ENCODE measurements around the gene RPS6KB2. TPM values are rescaled to one million over a fixed set of nuclear protein-coding genes. Genes with fewer than 3 reads are reported as not detected.

Gene RPS6KB2
- total RNA-seq, 1 donor from 2014 or later = 49.5 TPM

DNA sequence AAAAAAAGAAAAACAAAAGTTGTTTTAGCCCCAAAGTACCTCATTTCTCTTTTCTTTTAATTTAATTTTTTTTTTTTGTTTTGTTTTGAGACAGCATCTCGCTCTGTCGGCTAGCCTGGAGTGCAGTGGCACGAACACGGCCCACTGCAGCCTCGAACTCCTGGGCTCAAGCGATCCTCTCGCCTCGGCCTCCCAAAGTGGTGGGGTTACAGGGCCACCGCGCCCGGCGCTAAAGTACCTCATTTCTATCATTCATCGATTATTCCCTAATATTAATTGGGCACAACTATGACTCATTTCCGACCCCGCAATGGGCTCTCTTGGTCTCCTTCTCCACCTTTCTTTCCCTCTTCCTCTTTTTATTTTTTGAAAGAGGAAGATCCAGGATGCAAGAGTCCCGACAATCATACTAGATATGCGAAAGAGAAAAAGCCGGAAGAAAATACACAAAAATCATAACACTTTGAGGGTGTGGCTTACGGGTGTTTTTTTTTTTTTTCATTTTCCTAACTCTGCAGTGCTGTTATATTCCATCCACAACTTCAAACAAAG is 54.1 kb downstream of the RPS6KB2 start:
- TF ChIP-seq, protein P1, sequence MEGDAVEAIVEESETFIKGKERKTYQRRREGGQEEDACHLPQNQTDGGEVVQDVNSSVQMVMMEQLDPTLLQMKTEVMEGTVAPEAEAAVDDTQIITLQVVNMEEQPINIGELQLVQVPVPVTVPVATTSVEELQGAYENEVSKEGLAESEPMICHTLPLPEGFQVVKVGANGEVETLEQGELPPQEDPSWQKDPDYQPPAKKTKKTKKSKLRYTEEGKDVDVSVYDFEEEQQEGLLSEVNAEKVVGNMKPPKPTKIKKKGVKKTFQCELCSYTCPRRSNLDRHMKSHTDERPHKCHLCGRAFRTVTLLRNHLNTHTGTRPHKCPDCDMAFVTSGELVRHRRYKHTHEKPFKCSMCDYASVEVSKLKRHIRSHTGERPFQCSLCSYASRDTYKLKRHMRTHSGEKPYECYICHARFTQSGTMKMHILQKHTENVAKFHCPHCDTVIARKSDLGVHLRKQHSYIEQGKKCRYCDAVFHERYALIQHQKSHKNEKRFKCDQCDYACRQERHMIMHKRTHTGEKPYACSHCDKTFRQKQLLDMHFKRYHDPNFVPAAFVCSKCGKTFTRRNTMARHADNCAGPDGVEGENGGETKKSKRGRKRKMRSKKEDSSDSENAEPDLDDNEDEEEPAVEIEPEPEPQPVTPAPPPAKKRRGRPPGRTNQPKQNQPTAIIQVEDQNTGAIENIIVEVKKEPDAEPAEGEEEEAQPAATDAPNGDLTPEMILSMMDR (IDR thresholded peaks at IDR 0.05) = no peak
- no peak for DNase-seq (ENCODE audit: extremely low spot score, unreplicated experiment)
- H3K27me3 Mint-ChIP-seq (ENCODE audit: unreplicated experiment) = peaks cover under 1% of the 10 kb centered on the region
- H3K4me1 Mint-ChIP-seq (ENCODE audit: unreplicated experiment) = peaks cover 35% of the 10 kb centered on the region
- H3K9me3 Mint-ChIP-seq (ENCODE audit: unreplicated experiment) = no peaks in the 10 kb centered on the region
- peak overlapping the region; percentile 90 for H3K4me3 Mint-ChIP-seq (ENCODE audit: unreplicated experiment)
- peak overlapping the region; percentile 99 for H3K27ac Mint-ChIP-seq (ENCODE audit: unreplicated experiment)
- no peaks in the 10 kb centered on the region for H3K36me3 Mint-ChIP-seq (ENCODE audit: unreplicated experiment)

DNA sequence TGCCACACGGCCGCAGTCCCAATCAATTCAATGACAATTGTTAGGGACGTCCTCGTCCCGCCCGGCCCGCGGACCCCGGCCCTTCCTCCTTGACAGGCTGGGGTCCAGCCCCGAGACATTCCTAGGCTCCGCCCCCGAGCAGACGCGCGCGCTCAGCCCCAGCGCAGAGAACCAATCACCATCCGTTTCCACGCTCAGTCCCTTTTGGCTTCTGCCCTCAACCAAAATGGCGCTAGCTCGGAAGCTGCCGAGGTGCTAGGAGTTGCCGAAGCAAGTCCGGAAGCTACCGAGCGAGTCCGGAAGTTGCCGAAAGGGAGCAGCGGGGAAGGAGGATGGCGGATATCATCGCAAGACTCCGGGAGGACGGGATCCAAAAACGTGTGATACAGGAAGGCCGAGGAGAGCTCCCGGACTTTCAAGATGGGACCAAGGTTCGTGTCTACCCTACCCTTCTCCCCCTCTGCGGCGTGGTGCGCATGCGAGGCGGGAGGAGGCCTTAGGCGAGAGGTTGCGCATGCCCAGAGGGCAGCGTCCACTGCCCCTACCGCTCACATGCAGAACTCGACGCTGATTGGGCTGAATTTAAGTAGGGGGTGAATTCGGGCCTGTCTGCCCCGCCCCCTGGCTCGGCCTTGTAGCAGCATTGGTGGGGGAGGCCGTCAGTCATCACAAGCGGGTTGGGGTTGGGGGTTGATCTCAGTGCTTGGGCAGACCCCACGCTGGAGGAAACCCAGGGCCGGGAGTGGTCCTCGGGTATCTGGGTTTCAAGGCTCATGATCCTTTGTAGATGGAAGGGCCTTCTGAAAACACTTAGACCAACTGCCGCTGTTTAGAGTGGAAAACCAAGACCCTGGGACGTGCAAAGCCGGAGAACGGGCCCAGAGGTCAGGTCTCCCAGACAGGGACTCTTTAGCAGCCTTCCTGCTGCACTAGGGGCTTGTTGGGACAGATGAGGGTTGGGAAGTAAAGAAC is 54.8 kb downstream of the RPS6KB2 start, which contains the start of gene AIP:
AIP (plus strand) TSS at position 200 of the 972 bp plus-strand sequence; CDS start at position 333, 133 bp downstream.
- TF ChIP-seq, protein P1 (IDR thresholded peaks at IDR 0.05) = peak; percentile 10
- Mint-ChIP-seq H3K36me3 (ENCODE audit: unreplicated experiment) (no peaks in the 10 kb centered on the region), H3K4me3 (ENCODE audit: unreplicated experiment) (peak within 1 kb of the TSS; percentile 90), H3K9me3 (ENCODE audit: unreplicated experiment) (no peaks in the 10 kb centered on the region), H3K4me1 (ENCODE audit: unreplicated experiment) (peaks cover 37% of the 10 kb centered on the region), H3K27ac (ENCODE audit: unreplicated experiment) (peak within 1 kb of the TSS; percentile 99), H3K27me3 (ENCODE audit: unreplicated experiment) (no peaks in the 10 kb centered on the region)
- DNase-seq (ENCODE audit: extremely low spot score, unreplicated experiment) = peak; percentile 99

DNA sequence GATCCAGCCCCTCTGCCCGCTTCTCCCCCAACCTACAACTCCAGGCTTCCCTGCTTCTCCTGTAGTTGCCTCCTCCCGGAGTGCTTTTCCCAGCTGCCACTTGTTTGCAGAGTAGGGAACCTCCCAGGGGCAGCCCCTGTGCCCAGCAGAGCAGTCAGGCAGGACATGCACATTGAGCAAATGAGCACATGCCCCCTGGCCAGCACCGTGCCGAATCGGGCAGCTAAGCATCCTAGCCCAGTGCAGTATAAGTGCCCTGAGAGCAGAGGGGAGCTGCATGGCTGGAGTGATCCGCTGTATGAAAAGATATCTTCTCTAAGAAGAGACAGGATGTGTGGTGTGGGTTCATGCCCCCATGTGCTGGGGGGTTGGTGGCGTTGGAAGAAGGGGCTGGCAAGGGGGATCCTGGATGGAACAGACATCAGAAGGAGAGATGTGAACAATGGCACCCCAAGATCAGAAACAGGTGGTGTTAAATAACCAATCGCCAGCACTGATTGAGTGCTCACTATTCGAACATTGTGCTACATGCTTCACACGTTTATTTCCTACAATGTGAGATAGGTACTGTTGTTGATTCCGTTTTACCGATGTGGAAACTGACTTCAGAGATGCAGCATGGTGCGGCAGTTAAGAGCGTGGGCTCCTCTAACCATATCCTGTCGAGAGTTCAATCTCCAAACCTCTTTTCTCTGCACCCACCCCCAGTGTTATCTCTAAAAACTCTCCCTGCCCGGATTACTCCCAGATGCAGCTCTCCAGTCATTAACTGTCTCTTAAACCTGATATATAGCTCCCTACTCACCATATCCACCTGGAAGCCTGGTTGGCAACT is 55.8 kb downstream of the RPS6KB2 start:
- no peaks in the 10 kb centered on the region for H3K27me3 Mint-ChIP-seq (ENCODE audit: unreplicated experiment)
- H3K27ac Mint-ChIP-seq (ENCODE audit: unreplicated experiment) = peak overlapping the region; percentile 38
- peak overlapping the region; percentile 90 for H3K4me3 Mint-ChIP-seq (ENCODE audit: unreplicated experiment)
- H3K4me1 Mint-ChIP-seq (ENCODE audit: unreplicated experiment) = peaks cover 37% of the 10 kb centered on the region
- no peaks in the 10 kb centered on the region for H3K9me3 Mint-ChIP-seq (ENCODE audit: unreplicated experiment)
- TF ChIP-seq, protein P1 (IDR thresholded peaks at IDR 0.05) = no peak
- H3K36me3 Mint-ChIP-seq (ENCODE audit: unreplicated experiment) = peaks cover 3% of the 10 kb centered on the region
- no peak for DNase-seq (ENCODE audit: extremely low spot score, unreplicated experiment)

DNA sequence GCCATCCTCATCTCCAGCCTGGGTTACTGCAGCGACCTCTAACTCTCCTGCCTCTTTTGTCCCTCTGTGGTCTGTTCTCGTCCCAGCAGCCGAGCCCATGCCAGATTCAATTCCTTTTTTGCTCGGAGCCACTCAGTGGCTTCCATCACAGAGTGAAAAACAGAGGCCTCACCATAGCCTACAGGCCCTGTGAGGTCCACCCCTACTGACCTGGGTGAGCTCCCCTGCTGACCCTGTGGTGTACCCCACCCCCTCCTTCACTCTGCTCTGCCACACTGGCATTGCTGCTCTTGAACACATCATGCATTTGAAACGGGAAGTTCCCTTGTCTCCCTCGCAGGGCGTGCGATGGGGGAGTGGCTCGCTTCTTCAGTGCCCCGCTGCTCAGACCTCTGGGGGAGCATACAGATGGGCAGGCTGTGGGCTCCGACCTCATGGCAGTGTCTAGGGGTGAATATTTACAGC is 56.6 kb downstream of the RPS6KB2 start:
- peaks cover 37% of the 10 kb centered on the region for H3K4me1 Mint-ChIP-seq (ENCODE audit: unreplicated experiment)
- TF ChIP-seq, protein P1 (IDR thresholded peaks at IDR 0.05) = no peak
- peak overlapping the region; percentile 12 for H3K27ac Mint-ChIP-seq (ENCODE audit: unreplicated experiment)
- H3K27me3 Mint-ChIP-seq (ENCODE audit: unreplicated experiment) = no peaks in the 10 kb centered on the region
- H3K36me3 Mint-ChIP-seq (ENCODE audit: unreplicated experiment) = peaks cover 7% of the 10 kb centered on the region
- no peaks in the 10 kb centered on the region for H3K9me3 Mint-ChIP-seq (ENCODE audit: unreplicated experiment)
- H3K4me3 Mint-ChIP-seq (ENCODE audit: unreplicated experiment) = no peak overlapping the region
- DNase-seq (ENCODE audit: extremely low spot score, unreplicated experiment) = no peak

Other genes starting within 250 kb of the RPS6KB2 start
- 41.5 and 45.0 TPM in 2 replicates for gene GRK2, start 162.0 kb upstream of the RPS6KB2 start, total RNA-seq
- 54.3 and 56.2 TPM in 2 replicates for gene ANKRD13D, start 139.2 kb upstream of the RPS6KB2 start, total RNA-seq
- gene SSH3, start 125.0 kb upstream of the RPS6KB2 start, total RNA-seq = 28.5 and 28.6 TPM in 2 replicates
- 53.2 and 64.0 TPM in 2 replicates for gene POLD4, start 74.9 kb upstream of the RPS6KB2 start, total RNA-seq
- gene CLCF1, start 54.9 kb upstream of the RPS6KB2 start, total RNA-seq = 7.2 and 7.8 TPM in 2 replicates
- gene RAD9A, start 36.5 kb upstream of the RPS6KB2 start, total RNA-seq = 18.5 TPM in 2 replicates
- 132 and 140 TPM in 2 replicates for gene PPP1CA, start 26.6 kb upstream of the RPS6KB2 start, total RNA-seq
- not detected in 2 replicates for gene TBC1D10C, start 24.4 kb upstream of the RPS6KB2 start, total RNA-seq
- 0.24 and 0.27 TPM in 2 replicates for gene CARNS1, start 12.8 kb upstream of the RPS6KB2 start, total RNA-seq
- gene PTPRCAP, start 9.2 kb downstream of the RPS6KB2 start, total RNA-seq = 0.89 and 1.2 TPM in 2 replicates
- 114 and 116 TPM in 2 replicates for gene CORO1B, start 15.0 kb downstream of the RPS6KB2 start, total RNA-seq
- gene GPR152, start 24.2 kb downstream of the RPS6KB2 start, total RNA-seq = not detected in 2 replicates
- gene CABP4, start 26.9 kb downstream of the RPS6KB2 start, total RNA-seq = 0.35 TPM in 1 of 2 replicates, not detected in the other
- 51.4 and 54.5 TPM in 2 replicates for gene TMEM134, start 40.8 kb downstream of the RPS6KB2 start, total RNA-seq
- 76.5 and 79.9 TPM in 2 replicates for gene AIP, start 54.5 kb downstream of the RPS6KB2 start, total RNA-seq
- gene PITPNM1, start 76.9 kb downstream of the RPS6KB2 start, total RNA-seq = 46.7 and 46.9 TPM in 2 replicates
- gene CDK2AP2, start 79.7 kb downstream of the RPS6KB2 start, total RNA-seq = 32.2 and 37.4 TPM in 2 replicates
- not detected in 2 replicates for gene CABP2, start 95.0 kb downstream of the RPS6KB2 start, total RNA-seq
- 509 and 544 TPM in 2 replicates for gene GSTP1, start 155.3 kb downstream of the RPS6KB2 start, total RNA-seq
- 180 and 185 TPM in 2 replicates for gene NDUFV1, start 178.4 kb downstream of the RPS6KB2 start, total RNA-seq
- gene NUDT8, start 201.4 kb downstream of the RPS6KB2 start, total RNA-seq = 5.9 and 8.0 TPM in 2 replicates
- gene TBX10, start 211.3 kb downstream of the RPS6KB2 start, total RNA-seq = not detected in 2 replicates
- not detected in 2 replicates for gene ACY3, start 222.2 kb downstream of the RPS6KB2 start, total RNA-seq
- gene ALDH3B2, start 246.1 kb downstream of the RPS6KB2 start, total RNA-seq = not detected in 2 replicates